CD4-positive, CD25-positive, alpha-beta regulatory T cell (primary cell): Measurements from ENCODE around the gene CASTOR1. TPM values are rescaled to one million over a fixed set of nuclear protein-coding genes. Genes with fewer than 3 reads are reported as not detected.

Experiments
- ATAC-seq, 2 donors: fragments of 150-1000 bp; cut with Tn5 transposase; one replicate each; pipeline ENCODE4 v1.10.0; 2021; ENCODE audit warnings: low read depth in 2 of 2, moderate number of reproducible peaks in 2 of 2, moderate library complexity in 1 of 2
- DNase-seq, 3 donors: peaks; one replicate each; pipeline versions ENCODE4 v3.0.0 to v3.0.0-alpha.2; 2012 to 2022; ENCODE audit warnings: mixed read lengths in 1 of 3
- H3K27ac ChIP-seq: one replicate; pipeline ENCODE4 v1.7.0; 2013; ENCODE audit warnings: mild to moderate bottlenecking, low read length; ENCODE audit not compliant: insufficient read depth, poor library complexity, severe bottlenecking
- H3K27me3 ChIP-seq: one replicate; pipeline ENCODE4 v1.7.0; 2013; ENCODE audit warnings: low read length; ENCODE audit not compliant: control insufficient read depth, insufficient read depth
- H3K36me3 ChIP-seq: one replicate; pipeline ENCODE4 v1.7.0; 2013; ENCODE audit warnings: mild to moderate bottlenecking, low read length, moderate library complexity; ENCODE audit not compliant: control insufficient read depth, insufficient read depth
- H3K4me1 ChIP-seq: 2 replicates; pipeline ENCODE4 v1.7.0; 2013; ENCODE audit warnings: mild to moderate bottlenecking, low read length; ENCODE audit not compliant: insufficient read depth, control insufficient read depth, poor library complexity, severe bottlenecking
- H3K4me3 ChIP-seq: one replicate; pipeline ENCODE4 v1.7.0; 2013; ENCODE audit warnings: low read depth, mild to moderate bottlenecking, low read length, moderate library complexity
- H3K9me3 ChIP-seq, 2 experiments: 1 replicate in 1 of 2; 2 replicates in 1 of 2; pipeline ENCODE4 v1.7.0; 2013; ENCODE audit warnings: low read length in 2 of 2, mild to moderate bottlenecking in 1 of 2, moderate library complexity in 1 of 2; ENCODE audit not compliant: control insufficient read depth in 2 of 2
- H3K27ac Mint-ChIP-seq, 3 donors: one replicate each; pipeline ENCODE4 v1.8.0; 2020 to 2022; ENCODE audit warnings: mild to moderate bottlenecking in 3 of 3, mixed read lengths in 3 of 3, moderate library complexity in 2 of 3
- H3K27me3 Mint-ChIP-seq: one replicate; pipeline ENCODE4 v1.8.0; 2022; ENCODE audit warnings: mild to moderate bottlenecking, mixed read lengths
- H3K36me3 Mint-ChIP-seq: one replicate; pipeline ENCODE4 v1.8.0; 2020; ENCODE audit warnings: mixed read lengths
- H3K4me1 Mint-ChIP-seq, 4 donors: one replicate each; pipeline ENCODE4 v1.8.0; 2020 to 2022; ENCODE audit warnings: mixed read lengths in 4 of 4, mild to moderate bottlenecking in 1 of 4
- H3K4me3 Mint-ChIP-seq, 4 donors: one replicate each; pipeline ENCODE4 v1.8.0; 2020 to 2022; ENCODE audit warnings: mild to moderate bottlenecking in 4 of 4, mixed read lengths in 4 of 4, moderate library complexity in 3 of 4
- H3K9me3 Mint-ChIP-seq, 7 donors: one replicate each; pipeline ENCODE4 v1.8.0; 2020 to 2022; ENCODE audit warnings: mixed read lengths in 7 of 7, mild to moderate bottlenecking in 3 of 7, moderate library complexity in 2 of 7
- polyA plus RNA-seq, 4 donors: library from polyadenylated mRNA; unstranded; fragments of 300-500 nt; fragmentation: Illumina TruSeq; gene quantifications; one replicate each; pipeline ENCODE4 v1.2.3, GENCODE V29; 2021
- total RNA-seq: library from RNA; stranded (reverse); gene quantifications from one replicate; pipeline ENCODE4 v1.2.3, GENCODE V29; 2022

CASTOR1 gene
- total and polyA plus RNA-seq, 5 donors from 2014 or later = 10.9 to 18.7 (median 12.1) TPM

DNA sequence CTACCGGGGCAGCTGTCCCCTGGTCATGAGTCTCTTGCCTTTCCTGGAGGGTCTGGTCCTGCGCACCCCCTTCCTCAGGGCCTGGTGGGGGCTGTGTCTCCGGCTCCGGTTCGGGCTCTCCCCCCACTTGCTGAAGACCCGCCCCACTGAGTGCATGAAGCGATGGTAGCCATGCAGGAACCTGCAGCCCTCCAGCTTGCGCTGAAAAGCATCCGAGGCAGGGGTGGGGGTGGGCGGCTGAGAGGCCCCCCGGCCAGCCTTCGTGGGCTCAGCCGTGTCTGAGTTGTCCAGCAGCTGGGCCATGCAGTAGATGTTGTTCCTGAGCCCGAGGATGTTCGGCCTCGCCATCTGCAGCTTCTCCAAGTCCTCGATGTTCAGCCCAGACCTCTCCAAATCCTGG lies 25.4 kb downstream of the CASTOR1 start:
- Mint-ChIP-seq H3K27ac (no peak overlapping the region), H3K9me3 (no peaks in the 10 kb centered on the region), H3K4me3 (no peak overlapping the region), H3K36me3 (peaks cover 8% of the 10 kb centered on the region), H3K27me3 (peaks cover 5% of the 10 kb centered on the region), H3K4me1 (peaks cover 6 to 54% (median 18%) of the 10 kb centered on the region in 4 donors)
- H3K36me3 ChIP-seq = no peaks in the 10 kb centered on the region
- peaks cover 54% of the 10 kb centered on the region for H3K4me1 ChIP-seq
- no peaks in the 10 kb centered on the region for H3K9me3 ChIP-seq
- no peak for ATAC-seq
- H3K27ac ChIP-seq = no peak overlapping the region
- no peak for DNase-seq
- no peak overlapping the region for H3K4me3 ChIP-seq
- H3K27me3 ChIP-seq = no peaks in the 10 kb centered on the region

DNA sequence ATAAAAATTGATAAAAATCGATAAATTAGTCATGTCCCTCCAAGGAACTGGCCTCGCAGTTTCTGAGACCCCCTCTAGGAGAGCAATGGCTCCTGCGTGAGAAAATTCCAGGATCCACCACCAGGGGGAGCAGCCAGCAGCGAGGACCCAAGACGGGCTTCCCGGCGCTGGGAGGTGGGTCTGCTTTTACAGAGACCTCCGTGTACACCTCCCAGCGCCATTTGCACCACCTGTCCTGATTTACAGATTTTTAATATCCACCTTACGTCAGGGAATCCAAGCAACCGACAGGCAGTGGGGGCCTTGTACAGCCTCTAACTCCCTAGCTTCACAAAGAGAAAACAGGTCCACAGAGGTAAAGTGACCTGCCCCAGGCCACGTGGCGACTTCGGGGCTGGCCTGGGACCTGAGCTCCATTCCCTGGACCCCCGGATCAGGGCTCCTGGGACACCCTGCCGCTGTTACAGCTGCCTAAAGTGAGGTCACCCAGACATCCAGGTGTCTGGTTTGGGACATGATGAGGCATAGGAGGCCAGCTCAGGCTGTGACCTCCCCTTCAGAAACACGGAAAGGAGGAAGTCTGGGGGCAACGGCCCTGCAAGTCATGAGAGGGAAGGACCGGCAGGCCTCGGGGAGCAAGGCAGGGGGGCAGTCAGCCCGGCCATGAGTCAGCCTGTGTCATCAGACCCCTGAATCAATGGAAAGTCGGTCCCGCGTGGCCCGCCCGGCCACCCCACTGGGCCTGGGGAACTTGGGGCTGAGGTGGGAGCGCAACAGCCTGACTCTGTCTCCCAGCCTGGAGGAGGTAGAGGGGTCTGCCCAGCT lies 26.2 kb downstream of the CASTOR1 start:
- Mint-ChIP-seq H3K4me1 (peaks cover 0 to 47% (median 12%) of the 10 kb centered on the region in 4 donors), H3K36me3 (peaks cover 6% of the 10 kb centered on the region), H3K27ac (peak overlapping the region in 2 of 3 donors; percentile 79 to 92), H3K27me3 (no peaks in the 10 kb centered on the region), H3K9me3 (no peaks in the 10 kb centered on the region), H3K4me3 (peak overlapping the region; percentile 78 to 92 (median 82))
- Histone ChIP-seq H3K27me3 (no peaks in the 10 kb centered on the region), H3K4me3 (no peak overlapping the region), H3K9me3 (no peaks in the 10 kb centered on the region), H3K4me1 (peaks cover 53% of the 10 kb centered on the region), H3K36me3 (no peaks in the 10 kb centered on the region), H3K27ac (peak overlapping the region; percentile 53)
- ATAC-seq (no peak), DNase-seq (peak; percentile 71 to 76 (median 74))

DNA sequence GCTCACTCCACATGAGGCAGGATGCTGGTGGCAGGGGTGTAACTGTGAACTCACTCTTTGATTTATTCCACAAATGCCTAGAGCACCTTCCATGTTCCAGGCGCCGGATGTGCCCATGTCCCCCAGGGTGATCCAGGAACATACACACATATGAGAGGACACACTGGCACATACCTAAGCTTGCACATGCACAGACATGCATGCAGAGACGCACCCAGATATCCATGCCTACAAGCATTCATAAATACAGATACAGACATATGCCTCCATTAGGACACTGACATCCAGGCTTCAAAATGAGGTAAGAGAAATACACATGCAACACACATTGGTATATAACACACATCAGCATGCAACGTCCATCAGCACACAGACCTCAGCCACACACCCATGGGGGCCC lies 27.2 kb downstream of the CASTOR1 start:
- no peak for ATAC-seq

DNA sequence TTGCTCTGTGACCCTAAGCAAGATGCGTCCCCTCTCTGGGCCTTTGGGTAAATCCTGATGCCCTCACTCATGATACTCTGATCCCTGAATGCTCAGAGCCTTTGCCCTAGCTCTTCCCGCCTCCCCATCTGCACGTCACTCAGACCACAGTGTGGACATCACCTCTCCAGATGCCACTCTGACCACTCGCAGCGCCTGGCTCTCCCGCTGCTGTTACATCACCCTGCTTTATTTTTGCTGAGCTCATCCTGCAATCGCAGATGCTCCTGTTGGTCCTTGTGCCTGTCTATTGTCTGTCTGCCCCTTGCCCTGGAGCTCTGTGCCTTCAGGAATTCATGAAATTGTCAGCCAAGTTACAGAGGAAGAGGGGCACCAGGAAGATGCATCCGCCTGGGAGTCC lies 28.2 kb downstream of the CASTOR1 start:
- Histone ChIP-seq H3K36me3 (no peaks in the 10 kb centered on the region), H3K4me3 (no peak overlapping the region), H3K4me1 (peaks cover 33% of the 10 kb centered on the region), H3K27me3 (no peaks in the 10 kb centered on the region), H3K9me3 (no peaks in the 10 kb centered on the region), H3K27ac (no peak overlapping the region)
- Mint-ChIP-seq H3K27me3 (no peaks in the 10 kb centered on the region), H3K27ac (peak overlapping the region in 1 of 3 donors; percentile 16), H3K9me3 (no peaks in the 10 kb centered on the region), H3K4me3 (no peak overlapping the region), H3K36me3 (peaks cover 6% of the 10 kb centered on the region), H3K4me1 (peaks cover 0 to 32% (median 12%) of the 10 kb centered on the region in 4 donors)
- ATAC-seq (no peak), DNase-seq (no peak)

More for the DNA sequence above, 27.2 kb downstream of the CASTOR1 start:
- Mint-ChIP-seq H3K27me3 (no peaks in the 10 kb centered on the region), H3K4me1 (peaks cover 0 to 37% (median 12%) of the 10 kb centered on the region in 4 donors), H3K27ac (peak overlapping the region in 2 of 3 donors; percentile 59 to 89), H3K4me3 (peak overlapping the region in 1 of 4 donors; percentile 73), H3K36me3 (peaks cover 6% of the 10 kb centered on the region), H3K9me3 (no peaks in the 10 kb centered on the region)
- Histone ChIP-seq H3K9me3 (no peaks in the 10 kb centered on the region), H3K27me3 (no peaks in the 10 kb centered on the region), H3K27ac (no peak overlapping the region), H3K36me3 (no peaks in the 10 kb centered on the region), H3K4me3 (no peak overlapping the region), H3K4me1 (peaks cover 43% of the 10 kb centered on the region)
- DNase-seq = no peak

DNA sequence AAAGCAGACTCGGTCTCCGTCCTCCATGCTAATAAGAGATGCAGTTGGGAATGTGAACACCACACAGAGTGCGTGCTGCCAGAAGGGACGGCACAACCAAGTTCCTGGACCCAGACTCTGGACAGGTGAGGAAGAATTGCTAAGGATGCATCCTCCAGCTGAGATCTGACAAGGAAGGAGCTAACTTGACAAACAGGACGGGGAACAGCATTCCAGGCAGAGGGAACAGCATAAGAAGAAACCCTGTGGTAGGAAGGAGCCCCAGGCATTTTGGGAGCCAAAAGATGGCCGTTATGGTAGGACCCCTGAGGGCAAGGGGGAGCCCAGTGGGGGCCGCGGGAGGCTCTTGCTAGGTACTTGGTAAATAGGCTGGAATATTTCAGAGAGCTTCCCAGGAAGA lies 28.6 kb downstream of the CASTOR1 start:
- H3K27ac Mint-ChIP-seq = peak overlapping the region in 1 of 3 donors; percentile 58
- H3K4me3 Mint-ChIP-seq = no peak overlapping the region
- no peaks in the 10 kb centered on the region for H3K9me3 ChIP-seq
- H3K4me1 Mint-ChIP-seq = peaks cover 0 to 28% (median 12%) of the 10 kb centered on the region in 4 donors
- no peak overlapping the region for H3K4me3 ChIP-seq
- no peaks in the 10 kb centered on the region for H3K27me3 Mint-ChIP-seq
- H3K27me3 ChIP-seq = no peaks in the 10 kb centered on the region
- no peak for ATAC-seq
- no peaks in the 10 kb centered on the region for H3K36me3 ChIP-seq
- H3K4me1 ChIP-seq = peaks cover 29% of the 10 kb centered on the region
- no peak overlapping the region for H3K27ac ChIP-seq
- no peak for DNase-seq
- H3K36me3 Mint-ChIP-seq = peaks cover 6% of the 10 kb centered on the region
- no peaks in the 10 kb centered on the region for H3K9me3 Mint-ChIP-seq

DNA sequence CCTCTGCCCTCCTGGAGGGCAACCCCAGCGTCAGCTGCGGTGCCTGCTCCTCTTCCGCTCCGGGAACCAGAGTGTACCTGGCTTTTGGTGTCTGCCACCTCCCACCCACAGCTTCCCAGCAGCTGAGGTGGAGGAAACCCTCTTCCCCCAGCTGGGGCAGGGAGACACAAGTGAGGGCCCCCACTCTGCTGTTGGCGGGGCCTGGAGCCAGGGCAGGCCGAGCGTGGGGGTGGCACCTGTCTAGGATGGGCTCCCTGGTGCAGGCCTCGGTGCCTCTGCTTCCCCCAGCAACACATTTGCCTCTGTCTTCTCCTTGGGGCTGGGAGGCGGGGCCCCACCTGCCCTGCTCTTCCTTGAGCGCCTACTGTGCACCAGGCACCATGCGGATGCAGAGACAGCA lies 29.0 kb downstream of the CASTOR1 start:
- peaks cover 6% of the 10 kb centered on the region for H3K36me3 Mint-ChIP-seq
- H3K4me1 Mint-ChIP-seq = peaks cover 0 to 24% (median 11%) of the 10 kb centered on the region in 4 donors
- no peaks in the 10 kb centered on the region for H3K9me3 Mint-ChIP-seq
- H3K27ac Mint-ChIP-seq = peak overlapping the region in 1 of 3 donors; percentile 58
- no peaks in the 10 kb centered on the region for H3K27me3 Mint-ChIP-seq
- ATAC-seq = no peak
- H3K27ac ChIP-seq = no peak overlapping the region
- H3K4me3 ChIP-seq = no peak overlapping the region
- no peak overlapping the region for H3K4me3 Mint-ChIP-seq
- no peaks in the 10 kb centered on the region for H3K36me3 ChIP-seq
- no peaks in the 10 kb centered on the region for H3K27me3 ChIP-seq
- peaks cover 25% of the 10 kb centered on the region for H3K4me1 ChIP-seq
- DNase-seq = no peak
- no peaks in the 10 kb centered on the region for H3K9me3 ChIP-seq

DNA sequence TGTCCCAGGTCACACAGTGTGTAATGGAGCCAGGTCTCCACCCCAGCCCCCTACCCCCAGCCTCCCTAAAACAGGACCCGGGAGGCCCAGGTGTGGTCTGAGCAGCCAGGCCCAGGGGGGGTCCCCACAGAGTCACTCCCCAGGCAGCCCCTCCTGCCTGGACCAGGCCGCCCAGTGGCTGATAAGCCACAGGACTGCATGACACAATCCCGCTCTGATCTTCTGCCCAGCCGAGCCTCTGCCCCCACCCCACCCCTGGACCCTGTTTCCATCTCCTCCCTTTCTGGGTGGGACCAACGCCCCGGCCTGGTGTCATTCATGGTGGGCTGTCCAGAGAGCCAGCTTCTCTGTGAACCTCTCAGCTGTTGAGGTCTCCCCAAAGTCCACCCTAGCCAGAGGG lies 35.0 kb downstream of the CASTOR1 start:
- Mint-ChIP-seq H3K36me3 (no peaks in the 10 kb centered on the region), H3K4me1 (peaks cover 0 to 3% (median 2%) of the 10 kb centered on the region in 4 donors), H3K27ac (peak overlapping the region in 1 of 3 donors; percentile 75), H3K9me3 (no peaks in the 10 kb centered on the region), H3K27me3 (no peaks in the 10 kb centered on the region), H3K4me3 (no peak overlapping the region)
- Histone ChIP-seq H3K27ac (no peak overlapping the region), H3K27me3 (no peaks in the 10 kb centered on the region), H3K4me3 (no peak overlapping the region), H3K36me3 (no peaks in the 10 kb centered on the region), H3K4me1 (no peaks in the 10 kb centered on the region), H3K9me3 (no peaks in the 10 kb centered on the region)
- no peak for ATAC-seq
- no peak for DNase-seq
